GM21717 (cell line): ENCODE results near the gene NTN4.
"Not testable (repeated sequence)": the region's sequence is repeated elsewhere in the genome, so short reads cannot be mapped to it uniquely, and the experiment has no call there.

Experiments used
- ATAC-seq: cut with Tn5 transposase; IDR thresholded peaks from one replicate; pipeline ENCODE4 v1.9.1; 2021; ENCODE audit warnings: mild to moderate bottlenecking, moderate library complexity; ENCODE audit not compliant: unreplicated experiment

The NTN4 gene

GRCh38 chr12:95672166-95672565 is 118.4 kb downstream of the NTN4 start:
- ATAC-seq = no peak

- no peak for ATAC-seq
Observed at GRCh38 chr12:95671265-95671664, 119.3 kb downstream of the NTN4 start.

GRCh38 chr12:95663525-95663924 is 127.0 kb downstream of the NTN4 start:
- ATAC-seq = no peak

GRCh38 chr12:95661360-95661759 is 129.2 kb downstream of the NTN4 start:
- ATAC-seq = no peak

- ATAC-seq = no peak
Observed at GRCh38 chr12:95658386-95658785, 132.2 kb downstream of the NTN4 start.

- ATAC-seq = not testable (repeated sequence)
Observed at GRCh38 chr12:95654665-95655064, 135.9 kb downstream of the NTN4 start.

GRCh38 chr12:95653771-95654546 is 136.6 kb downstream of the NTN4 start:
- ATAC-seq = no peak

- no peak for ATAC-seq
Observed at GRCh38 chr12:95651681-95652080, 138.9 kb downstream of the NTN4 start.

- ATAC-seq = no peak
Observed at GRCh38 chr12:95648990-95649791, 141.4 kb downstream of the NTN4 start.

- ATAC-seq = no peak
Observed at GRCh38 chr12:95646781-95647190, 143.8 kb downstream of the NTN4 start.

- no peak for ATAC-seq
Observed at GRCh38 chr12:95643256-95643655, 147.3 kb downstream of the NTN4 start.

GRCh38 chr12:95642583-95642982 is 148.0 kb downstream of the NTN4 start:
- ATAC-seq = no peak

- ATAC-seq = no peak
Observed at GRCh38 chr12:95641299-95641952, 149.1 kb downstream of the NTN4 start.

GRCh38 chr12:95640516-95640915 is 150.0 kb downstream of the NTN4 start:
- ATAC-seq = no peak

- no peak for ATAC-seq
Observed at GRCh38 chr12:95637471-95638155, 153.0 kb downstream of the NTN4 start.

GRCh38 chr12:95637010-95637409 is 153.6 kb downstream of the NTN4 start:
- ATAC-seq = no peak

- ATAC-seq = no peak
Observed at GRCh38 chr12:95634622-95635621, 155.6 kb downstream of the NTN4 start.

- no peak for ATAC-seq
Observed at GRCh38 chr12:95633732-95634465, 156.7 kb downstream of the NTN4 start.

- no peak for ATAC-seq
Observed at GRCh38 chr12:95633049-95633731, 157.4 kb downstream of the NTN4 start.
